Endodermal cell (in vitro differentiated cells): ENCODE results near the gene GALNT2. TPM values are rescaled to one million over a fixed set of nuclear protein-coding genes. Genes with fewer than 3 reads are reported as not detected.

Source experiments
- DNase-seq: peaks from one replicate; pipeline ENCODE4 v3.0.0-alpha.2; 2017
- H3K27ac ChIP-seq: 2 replicates; pipeline ENCODE4 v1.5.1; 2013; ENCODE audit warnings: mild to moderate bottlenecking, low read depth, low read length, moderate library complexity
- H3K27me3 ChIP-seq: 2 replicates; pipeline ENCODE4 v1.6.1; 2013; ENCODE audit warnings: mild to moderate bottlenecking, low read length, moderate library complexity; ENCODE audit not compliant: insufficient read depth, control insufficient read depth, poor library complexity, severe bottlenecking
- H3K36me3 ChIP-seq: 2 replicates; pipeline ENCODE4 v1.7.0; 2013; ENCODE audit warnings: mild to moderate bottlenecking, low read length, moderate library complexity; ENCODE audit not compliant: control insufficient read depth, insufficient read depth
- H3K4me1 ChIP-seq: one replicate; pipeline ENCODE4 v1.7.0; 2013; ENCODE audit warnings: low read length; ENCODE audit not compliant: control insufficient read depth, insufficient read depth
- H3K4me3 ChIP-seq: 2 replicates; pipeline ENCODE4 v1.5.1; 2013; ENCODE audit warnings: mild to moderate bottlenecking, low read length, moderate library complexity
- H3K9ac ChIP-seq: 2 replicates; pipeline ENCODE4 v1.6.1; 2013; ENCODE audit warnings: mild to moderate bottlenecking, low read length, moderate library complexity; ENCODE audit not compliant: poor library complexity, severe bottlenecking; ENCODE audit errors: extremely low read depth
- H3K9me3 ChIP-seq: 2 replicates; pipeline ENCODE4 v1.6.1; 2013; ENCODE audit warnings: mild to moderate bottlenecking, low read length, moderate library complexity; ENCODE audit not compliant: control insufficient read depth
- H3K27ac Mint-ChIP-seq: 2 replicates; pipeline ENCODE4 v1.8.0; 2020; ENCODE audit warnings: mixed read lengths
- H3K27me3 Mint-ChIP-seq: 2 replicates; pipeline ENCODE4 v1.8.0; 2021; ENCODE audit warnings: mild to moderate bottlenecking, mixed read lengths; ENCODE audit not compliant: insufficient read depth
- H3K36me3 Mint-ChIP-seq: 2 replicates; pipeline ENCODE4 v1.8.0; 2020; ENCODE audit warnings: low read depth, mixed read lengths
- H3K4me1 Mint-ChIP-seq: 2 replicates; pipeline ENCODE4 v1.8.0; 2020; ENCODE audit warnings: mixed read lengths
- H3K4me3 Mint-ChIP-seq: 2 replicates; pipeline ENCODE4 v1.8.0; 2020; ENCODE audit warnings: mild to moderate bottlenecking, moderate library complexity, mixed read lengths
- H3K9me3 Mint-ChIP-seq: 2 replicates; pipeline ENCODE4 v1.8.0; 2020; ENCODE audit warnings: mild to moderate bottlenecking, mixed read lengths
- CTCF ChIP-seq: fragments of 200-600 bp; sonication (generic); conservative IDR thresholded peaks from 2 replicates; pipeline ENCODE4 v1.5.0; 2021; ENCODE audit warnings: antibody characterized with exemption, mild to moderate bottlenecking
- whole genome bisulfite sequencing, 2 experiments: methylation state at CpG; one replicate each; pipeline versions ENCODE4 v1.1.5 to v1.1.7; 2013; ENCODE audit warnings: missing lambda C conversion rate in 2 of 2, mixed read lengths in 1 of 2; ENCODE audit not compliant: insufficient coverage in 1 of 2, insufficient read length in 1 of 2; 5-methylcytosine and 5-hydroxymethylcytosine counted together
- total RNA-seq, 2 donors: library from RNA; stranded (reverse); fragmentation: NEBNext Ultra II Directional in 1 of 2; extraction: Animal tissue kit (Norgen Biotek cat#: 25700) in 1 of 2; gene quantifications; 2 replicates in 1 of 2; 3 replicates in 1 of 2; pipeline ENCODE4 v1.2.1, GENCODE V29; 2021

The GALNT2 gene
- total RNA-seq, 2 donors from 2014 or later: 41.6 to 63.5 TPM

GRCh38 chr1:230200276-230200675, 133.2 kb downstream of the GALNT2 start:
- no peaks in the 10 kb centered on the region for H3K27me3 ChIP-seq
- no peaks in the 10 kb centered on the region for H3K9me3 ChIP-seq
- peaks cover 14% of the 10 kb centered on the region for H3K4me1 Mint-ChIP-seq
- H3K4me1 ChIP-seq: peaks cover 9% of the 10 kb centered on the region
- no peak overlapping the region for H3K9ac ChIP-seq
- WGBS, 2 experiments: 95 to 96% methylated on average over 7 to 9 of the region's 9 CpGs
- peaks cover 13% of the 10 kb centered on the region for H3K36me3 Mint-ChIP-seq
- H3K27me3 Mint-ChIP-seq: no peaks in the 10 kb centered on the region
- no peak overlapping the region for H3K4me3 Mint-ChIP-seq
- H3K36me3 ChIP-seq: no peaks in the 10 kb centered on the region
- H3K27ac ChIP-seq: no peak overlapping the region
- H3K27ac Mint-ChIP-seq: no peak overlapping the region
- no peaks in the 10 kb centered on the region for H3K9me3 Mint-ChIP-seq
- DNase-seq: no peak
- TF ChIP-seq CTCF: no peak
- H3K4me3 ChIP-seq: no peak overlapping the region

- no peaks in the 10 kb centered on the region for H3K27me3 Mint-ChIP-seq
- peaks cover 19% of the 10 kb centered on the region for H3K4me1 Mint-ChIP-seq
- no peaks in the 10 kb centered on the region for H3K36me3 ChIP-seq
- H3K9ac ChIP-seq: no peak overlapping the region
- peaks cover 17% of the 10 kb centered on the region for H3K4me1 ChIP-seq
- no peaks in the 10 kb centered on the region for H3K9me3 Mint-ChIP-seq
- peaks cover 13% of the 10 kb centered on the region for H3K36me3 Mint-ChIP-seq
- TF ChIP-seq CTCF: no peak
- H3K27ac ChIP-seq: no peak overlapping the region
- no peak overlapping the region for H3K4me3 Mint-ChIP-seq
- no peak overlapping the region for H3K4me3 ChIP-seq
- no peaks in the 10 kb centered on the region for H3K9me3 ChIP-seq
- no peaks in the 10 kb centered on the region for H3K27me3 ChIP-seq
- 83 to 93% methylated on average over 7 to 9 of the region's 9 CpGs for WGBS, 2 experiments
- no peak for DNase-seq
- no peak overlapping the region for H3K27ac Mint-ChIP-seq
Measured at GRCh38 chr1:230201445-230201844, 134.4 kb downstream of the GALNT2 start.

- Histone ChIP-seq H3K4me3 (no peak overlapping the region), H3K9me3 (no peaks in the 10 kb centered on the region), H3K27ac (peak overlapping the region; percentile 6), H3K27me3 (peaks cover 8% of the 10 kb centered on the region), H3K36me3 (no peaks in the 10 kb centered on the region), H3K4me1 (peaks cover 25% of the 10 kb centered on the region), H3K9ac (no peak overlapping the region)
- H3K36me3 Mint-ChIP-seq: peaks cover 13% of the 10 kb centered on the region
- no peak overlapping the region for H3K4me3 Mint-ChIP-seq
- H3K27me3 Mint-ChIP-seq: peaks cover 8% of the 10 kb centered on the region
- WGBS, 2 experiments: 90 to 91% methylated on average over 2 to 3 of the region's 3 CpGs
- H3K9me3 Mint-ChIP-seq: no peaks in the 10 kb centered on the region
- no peak for TF ChIP-seq CTCF
- H3K4me1 Mint-ChIP-seq: peaks cover 34% of the 10 kb centered on the region
- no peak for DNase-seq
- H3K27ac Mint-ChIP-seq: no peak overlapping the region
Measured at GRCh38 chr1:230204842-230205241, 137.8 kb downstream of the GALNT2 start.
